Lower leg skin (tissue), 3 donors: Measurements from ENCODE around the gene HCRT.

Source experiments
- CTCF ChIP-seq, 3 donors: fragments of 450-650 bp; IDR thresholded peaks; one replicate each; pipeline ENCODE4 v1.5.1; 2016; ENCODE audit warnings: antibody characterized with exemption in 3 of 3, mild to moderate bottlenecking in 3 of 3, moderate library complexity in 2 of 3
- POLR2A ChIP-seq, 2 donors: fragments of 450-650 bp; IDR thresholded peaks; one replicate each; pipeline ENCODE4 v1.6.1; 2016 to 2017; ENCODE audit warnings: antibody characterized with exemption in 2 of 2, mild to moderate bottlenecking in 1 of 2, moderate library complexity in 1 of 2

DNA sequence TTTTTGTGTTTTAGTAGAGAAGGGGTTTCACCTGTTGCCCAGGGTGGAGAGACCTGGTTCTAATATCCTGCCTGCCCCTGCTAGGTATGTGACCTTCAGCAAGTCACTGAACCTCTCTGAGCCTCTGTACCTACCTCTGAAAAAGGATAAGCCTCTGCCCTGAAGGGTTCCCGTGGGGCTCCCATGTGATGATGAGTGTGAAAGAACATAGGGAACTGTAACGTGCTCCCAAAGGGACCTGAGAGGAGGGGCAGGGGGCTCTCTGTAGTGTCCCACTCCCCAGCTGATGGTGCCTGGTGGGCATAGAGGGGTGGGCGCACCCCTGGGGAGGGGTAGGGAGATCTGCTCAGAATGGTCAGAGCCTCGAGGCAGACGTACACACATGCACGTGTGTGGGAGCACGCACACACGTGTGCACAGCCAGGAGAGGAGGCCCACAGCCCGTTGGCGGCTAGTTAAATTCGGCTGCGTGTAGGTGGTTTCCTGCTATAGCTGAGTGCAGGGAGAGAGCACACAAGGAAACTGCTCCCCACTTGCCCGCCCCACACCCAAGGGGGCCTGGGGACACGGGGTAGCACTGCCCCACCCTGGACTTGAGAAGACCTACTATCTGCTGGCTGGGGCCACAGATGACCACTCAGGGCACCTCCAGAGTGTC, 11.0 kb downstream of the HCRT start:
- TF ChIP-seq CTCF (IDR thresholded peaks at IDR 0.05) (no peak), POLR2A (IDR thresholded peaks at IDR 0.05) (no peak)
